Activated T-helper 1 cell treated with anti-CD3 and anti-CD28 coated beads, Interleukin-12 subunit alpha, Interleukin-12 subunit beta, Interleukin-2, Interleukin-4 antibody, amounts not matched to agents 30 ng/mL and 10 ng/mL and 1 ng/mL, durations not matched to agents 14 hours and 24 hours and 36 hours (primary cell): Measurements from ENCODE around the gene PRR29. TPM values are rescaled to one million over a fixed set of nuclear protein-coding genes. Genes with fewer than 3 reads are reported as not detected.
"Not testable (repeated sequence)": the region's sequence is repeated elsewhere in the genome, so short reads cannot be mapped to it uniquely, and the experiment has no call there.

ENCODE experiments used
- DNase-seq: peaks from one replicate; pipeline ENCODE4 v3.0.0; 2021; ENCODE audit warnings: low spot score
- H3K27ac Mint-ChIP-seq: one replicate; pipeline ENCODE4 v1.8.0; 2021; ENCODE audit warnings: mild to moderate bottlenecking, mixed read lengths
- H3K27me3 Mint-ChIP-seq: one replicate; pipeline ENCODE4 v1.8.0; 2022; ENCODE audit warnings: mild to moderate bottlenecking, moderate library complexity, mixed read lengths; ENCODE audit not compliant: insufficient read depth
- H3K36me3 Mint-ChIP-seq: one replicate; pipeline ENCODE4 v1.8.0; 2021; ENCODE audit warnings: low read depth, mixed read lengths
- H3K4me1 Mint-ChIP-seq: one replicate; pipeline ENCODE4 v1.8.0; 2021; ENCODE audit warnings: low read depth, mixed read lengths
- H3K4me3 Mint-ChIP-seq: one replicate; pipeline ENCODE4 v1.8.0; 2021; ENCODE audit warnings: mild to moderate bottlenecking, moderate library complexity, mixed read lengths
- H3K9me3 Mint-ChIP-seq: one replicate; pipeline ENCODE4 v1.8.0; 2021; ENCODE audit warnings: mixed read lengths
- intact Hi-C: fragments of 100-400 bp; cut with micrococcal nuclease; formaldehyde crosslinking; loops from one replicate; pipeline ENCODE4 v1.15.1; 2024
- total RNA-seq: library from RNA; stranded (reverse); gene quantifications from 2 replicates; pipeline ENCODE4 v1.2.3, GENCODE V29; 2022

PRR29 gene
- total RNA-seq, 1 donor from 2014 or later, result 0.91 TPM

DNA sequence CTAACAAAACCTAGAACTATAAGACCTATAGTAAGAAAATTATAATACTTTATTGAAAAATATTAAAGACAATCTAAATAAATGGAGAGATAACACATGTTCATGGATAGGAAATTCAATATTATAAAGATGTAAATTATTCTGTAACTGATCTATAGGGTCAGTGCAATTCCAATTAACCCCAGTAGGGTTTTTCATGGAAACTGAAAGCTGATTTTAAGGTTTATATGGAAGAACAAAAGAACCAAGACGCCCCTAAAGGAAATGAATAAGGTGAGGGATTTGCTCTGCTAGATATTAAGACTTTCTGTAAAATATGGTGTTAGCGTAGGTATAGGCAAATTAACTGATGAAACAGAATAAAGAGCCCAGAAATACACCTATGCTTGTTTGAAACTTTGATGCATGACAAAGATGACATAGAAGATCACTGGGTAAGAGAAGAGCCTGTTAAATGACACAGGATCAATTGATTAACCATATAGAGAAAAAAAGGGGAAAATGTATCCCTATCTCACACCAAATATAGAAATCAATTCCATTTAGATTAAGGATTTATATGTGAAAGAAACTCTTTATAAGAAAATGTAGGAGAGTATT, 19.3 kb downstream of the PRR29 start:
- DNase-seq, result no peak
- Mint-ChIP-seq H3K27me3 (no peaks in the 10 kb centered on the region), H3K36me3 (peaks cover 5% of the 10 kb centered on the region), H3K9me3 (no peaks in the 10 kb centered on the region), H3K27ac (peak overlapping the region; percentile 76), H3K4me3 (peak overlapping the region; percentile 80), H3K4me1 (peaks cover 84% of the 10 kb centered on the region)
- intact Hi-C loops, result loop anchor here (2.0 kb wide), 1 partner anchor 49 kb away; no protein-coding TSS in a partner anchor

DNA sequence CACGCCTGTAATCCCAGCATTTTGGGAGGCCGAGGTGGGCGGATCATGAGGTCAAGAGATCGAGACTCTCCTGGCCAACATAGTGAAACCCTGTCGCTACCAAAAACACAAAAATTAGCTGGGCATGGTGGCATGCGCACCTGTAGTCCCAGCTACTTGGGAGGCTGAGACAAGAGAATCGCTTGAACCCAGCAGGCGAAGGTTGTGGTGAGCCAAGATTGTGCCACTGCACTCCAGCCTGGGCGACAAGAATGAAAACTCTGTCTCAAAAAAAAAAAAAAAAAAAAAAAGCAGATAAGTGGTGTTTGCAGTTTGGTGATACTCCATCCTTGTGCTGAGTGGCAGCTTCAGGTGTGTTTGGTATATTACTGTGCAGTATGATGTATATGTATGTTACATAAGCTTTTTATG, 21.4 kb downstream of the PRR29 start:
- H3K36me3 Mint-ChIP-seq, result peaks cover 13% of the 10 kb centered on the region
- H3K4me1 Mint-ChIP-seq, result peaks cover 91% of the 10 kb centered on the region
- H3K27me3 Mint-ChIP-seq, DNase-seq, H3K9me3 Mint-ChIP-seq, intact Hi-C loops: not testable (repeated sequence)
- H3K4me3 Mint-ChIP-seq, result peak overlapping the region; percentile 97
- H3K27ac Mint-ChIP-seq, result peak overlapping the region; percentile 100

DNA sequence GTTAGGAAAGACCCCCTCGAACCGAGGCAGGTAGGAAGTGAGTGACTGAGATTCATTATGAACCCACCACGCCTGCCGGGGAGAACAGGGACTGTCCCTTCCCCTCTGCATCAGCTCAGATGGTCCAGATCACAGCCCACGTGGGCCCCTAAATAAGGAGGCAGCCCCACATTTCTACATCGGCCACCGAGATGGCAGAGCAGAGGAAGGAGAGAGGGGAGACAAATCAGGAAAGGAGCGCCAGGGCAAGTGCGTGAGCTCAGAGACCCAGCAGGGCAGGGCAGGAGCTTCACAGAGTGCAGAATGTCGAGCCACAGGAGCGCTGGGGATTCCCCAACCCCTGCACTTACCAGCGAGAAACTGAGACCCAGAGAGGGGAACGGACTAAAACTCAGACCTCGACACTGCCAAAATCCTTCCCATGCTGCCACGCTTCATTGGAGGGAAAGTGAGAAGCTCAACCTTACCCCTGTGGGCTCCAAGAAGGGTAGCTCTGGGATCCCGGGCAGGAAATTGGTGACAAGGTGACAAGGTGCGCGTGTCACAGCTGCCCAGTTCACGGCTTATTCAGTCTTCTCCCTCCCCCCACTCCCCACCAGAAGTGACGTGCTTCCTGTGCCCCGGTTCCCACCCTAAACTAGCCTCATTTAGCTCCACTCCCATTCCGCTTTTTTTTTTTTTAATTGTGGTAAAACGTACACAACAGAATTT, 22.1 kb downstream of the PRR29 start, which contains the start of gene ICAM2:
ICAM2 (minus strand) TSS at position 578 of the 711 bp plus-strand sequence. CDS start 13,942 bp downstream, outside the sequence.
- peak; percentile 84 for DNase-seq
- intact Hi-C loops, result loop anchor here (1.0 to 10.0 kb wide), 4 partner anchors 22 to 765 kb away; partner anchors contain the start of genes POLG2, PRR29 and TEX2
- Mint-ChIP-seq H3K4me3 (peak within 1 kb of the TSS; percentile 97), H3K9me3 (no peaks in the 10 kb centered on the region), H3K4me1 (peaks cover 91% of the 10 kb centered on the region), H3K27ac (peak within 1 kb of the TSS; percentile 100), H3K27me3 (no peaks in the 10 kb centered on the region), H3K36me3 (peaks cover 13% of the 10 kb centered on the region)

DNA sequence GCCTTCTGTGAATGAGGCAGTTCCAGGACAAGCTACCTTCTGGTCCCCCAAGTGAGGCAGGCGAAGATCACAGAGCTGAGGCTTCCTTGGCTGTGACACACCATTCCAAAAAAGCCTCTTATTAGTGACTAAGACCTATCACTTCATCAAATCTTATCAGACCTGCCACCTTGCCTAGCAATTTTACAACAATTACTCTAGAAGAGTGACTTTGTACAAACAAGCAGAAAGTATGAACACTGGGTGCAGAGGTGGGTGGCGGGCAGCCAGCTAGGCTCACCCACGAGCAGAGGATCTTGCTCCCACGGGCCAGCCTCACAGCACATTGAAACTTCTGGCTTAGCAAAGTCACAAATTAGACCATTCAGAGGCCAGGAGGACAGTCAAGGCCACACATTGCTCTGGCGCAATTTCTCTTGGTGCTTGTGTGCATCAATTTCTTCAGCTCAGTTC, 24.5 kb downstream of the PRR29 start:
- Mint-ChIP-seq H3K4me3 (peak overlapping the region; percentile 69), H3K4me1 (peaks cover 83% of the 10 kb centered on the region), H3K36me3 (peaks cover 13% of the 10 kb centered on the region), H3K9me3 (no peaks in the 10 kb centered on the region), H3K27me3 (no peaks in the 10 kb centered on the region), H3K27ac (peak overlapping the region; percentile 86)
- intact Hi-C loops, result loop anchor here (10.0 kb wide), 3 partner anchors 242 to 762 kb away; partner anchors contain the start of genes POLG2 and TEX2
- no peak for DNase-seq

DNA sequence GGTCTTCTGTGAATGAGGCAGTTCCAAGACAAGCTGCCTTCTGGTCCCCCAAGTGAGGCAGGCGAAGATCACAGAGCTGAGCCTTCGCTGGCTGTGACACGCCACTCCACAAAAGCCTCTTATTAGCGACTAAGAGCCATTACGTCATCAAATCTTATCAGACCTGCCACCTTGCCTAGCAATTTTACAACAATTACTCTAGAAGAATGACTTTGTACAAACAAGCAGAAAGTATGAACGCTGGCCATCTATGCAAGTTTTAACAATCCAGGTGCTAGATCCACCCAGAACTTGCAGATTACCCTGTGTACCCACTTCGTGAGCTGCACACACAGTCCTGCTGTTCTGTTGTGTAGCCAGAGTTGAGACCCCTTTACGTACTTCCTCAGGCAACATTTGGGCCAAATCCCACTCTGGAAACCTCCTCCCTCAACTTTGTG, 26.1 kb downstream of the PRR29 start:
- Mint-ChIP-seq H3K4me3 (no peak overlapping the region), H3K27ac (peak overlapping the region; percentile 88), H3K9me3 (no peaks in the 10 kb centered on the region), H3K27me3 (no peaks in the 10 kb centered on the region), H3K36me3 (peaks cover 10% of the 10 kb centered on the region), H3K4me1 (peaks cover 84% of the 10 kb centered on the region)
- DNase-seq, result no peak
- intact Hi-C loops, result loop anchor here (2.0 to 10.0 kb wide), 5 partner anchors 39 to 761 kb away; partner anchors contain the start of genes POLG2 and TEX2

DNA sequence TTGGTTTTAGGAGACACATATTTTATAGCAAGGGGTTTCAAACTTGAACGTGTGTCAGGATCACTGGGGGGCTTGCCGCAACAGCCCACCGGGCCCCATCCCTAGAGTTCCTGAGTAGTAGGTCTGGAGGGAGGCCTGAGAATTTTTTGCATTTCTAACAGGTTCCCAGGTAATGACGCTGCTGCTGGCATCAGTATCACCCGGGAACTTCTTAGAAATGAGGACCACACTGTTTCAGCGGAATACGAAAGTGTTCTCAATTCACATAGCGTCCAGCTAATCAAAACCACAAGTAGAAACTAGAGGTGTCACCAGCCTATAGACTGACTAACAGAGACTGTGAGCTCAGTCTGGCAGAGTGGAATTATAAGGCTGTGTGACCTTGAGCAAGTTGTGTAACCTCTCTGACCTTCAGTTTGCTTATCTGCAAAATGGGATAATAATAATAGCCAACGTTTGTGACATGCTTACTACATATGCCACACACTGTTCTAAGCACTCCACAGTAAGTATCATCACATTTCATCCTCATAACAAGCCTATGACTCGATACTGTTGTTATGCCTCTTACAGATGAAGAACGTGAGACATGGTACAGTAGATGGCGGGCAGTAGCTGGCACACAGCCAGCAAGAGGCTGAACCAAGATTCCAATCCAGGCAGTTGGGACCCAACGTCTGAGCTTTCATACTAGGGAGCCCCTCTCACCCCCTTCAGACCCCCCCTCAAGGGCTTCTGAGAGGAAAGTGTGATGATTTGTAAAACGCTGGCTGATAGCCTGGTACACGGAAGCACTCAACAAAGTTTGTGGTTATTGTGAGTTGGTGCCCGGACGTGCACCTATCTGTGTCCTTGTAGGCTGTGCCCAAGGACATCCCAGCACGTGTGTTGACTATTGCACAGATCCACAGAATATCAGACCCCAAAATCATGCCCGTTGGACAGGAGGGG, 26.9 kb downstream of the PRR29 start:
- Mint-ChIP-seq H3K4me1 (peaks cover 78% of the 10 kb centered on the region), H3K9me3 (no peaks in the 10 kb centered on the region), H3K27me3 (no peaks in the 10 kb centered on the region), H3K4me3 (peak overlapping the region; percentile 80), H3K27ac (peak overlapping the region; percentile 88), H3K36me3 (peaks cover 12% of the 10 kb centered on the region)
- intact Hi-C loops, result loop anchor here (1.0 to 10.0 kb wide), 11 partner anchors 9 to 760 kb away; partner anchors contain the start of genes CD79B, POLG2 and TEX2
- DNase-seq, result no peak

DNA sequence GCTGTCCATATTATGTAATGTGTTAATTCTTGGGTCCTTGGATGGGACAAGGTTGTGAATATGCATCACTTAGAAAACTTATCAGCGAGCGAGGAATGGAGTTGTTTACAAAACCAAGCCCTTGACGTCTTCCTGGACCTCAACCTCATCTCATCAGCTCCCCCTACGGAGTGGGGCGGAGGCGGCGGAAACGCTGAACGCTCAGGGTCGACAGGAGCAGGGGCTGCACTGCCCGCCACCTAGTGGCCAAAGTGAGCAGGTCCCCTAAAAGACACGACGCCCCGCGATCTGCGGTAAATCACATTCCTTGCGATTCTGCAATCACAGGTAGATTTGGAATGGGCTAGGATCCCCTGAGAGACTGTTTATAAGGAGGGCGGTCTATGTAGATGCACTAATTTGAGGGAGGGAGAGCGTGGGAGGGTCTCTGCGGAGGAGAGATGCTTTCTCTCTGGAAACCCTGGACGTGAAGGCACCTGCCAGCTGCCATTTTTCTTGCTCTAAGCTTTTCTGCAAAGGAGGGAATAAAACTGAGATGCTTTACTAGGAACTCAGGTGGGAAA, 27.7 kb downstream of the PRR29 start:
- H3K36me3 Mint-ChIP-seq, result peaks cover 12% of the 10 kb centered on the region
- H3K27me3 Mint-ChIP-seq, result no peaks in the 10 kb centered on the region
- intact Hi-C loops, result loop anchor here (1.0 to 10.0 kb wide), 11 partner anchors 10 to 759 kb away; partner anchors contain the start of genes CD79B, POLG2 and TEX2
- H3K9me3 Mint-ChIP-seq, result no peaks in the 10 kb centered on the region
- H3K4me3 Mint-ChIP-seq, result peak overlapping the region; percentile 80
- peaks cover 70% of the 10 kb centered on the region for H3K4me1 Mint-ChIP-seq
- peak; percentile 85 for DNase-seq
- peak overlapping the region; percentile 88 for H3K27ac Mint-ChIP-seq

DNA sequence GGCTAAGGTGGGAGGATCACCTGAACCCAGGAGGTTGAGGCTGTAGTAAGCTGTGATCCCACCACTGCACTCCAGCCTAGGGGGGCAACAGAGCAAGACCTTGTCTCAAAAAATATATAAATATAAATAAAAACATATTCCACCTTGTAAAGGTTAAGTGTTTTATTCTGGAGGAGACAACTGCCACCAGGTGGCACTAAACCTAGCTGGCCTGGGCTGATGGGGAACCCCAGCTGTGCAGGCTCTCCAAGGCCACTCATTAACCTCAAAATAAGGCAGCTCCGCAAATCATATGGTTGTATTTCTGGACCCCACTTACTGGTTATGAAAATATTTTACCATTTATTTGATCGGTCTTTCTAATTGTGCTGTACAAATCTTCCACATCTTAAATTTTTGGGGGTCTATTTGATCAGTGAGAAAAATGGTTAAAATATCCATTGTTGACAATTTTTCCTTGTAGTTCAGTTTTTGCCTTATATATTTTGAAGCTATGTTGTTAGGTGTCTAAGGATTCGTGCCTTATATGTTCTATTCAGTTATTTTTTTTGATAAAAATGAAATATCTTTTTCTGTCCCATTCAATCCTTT, 30.8 kb downstream of the PRR29 start:
- intact Hi-C loops, result loop anchor here (1.0 to 10.0 kb wide), 9 partner anchors 33 to 756 kb away; partner anchors contain the start of genes CD79B, POLG2 and TEX2
- no peak overlapping the region for H3K27ac Mint-ChIP-seq
- peak; percentile 59 for DNase-seq
- peaks cover 14% of the 10 kb centered on the region for H3K36me3 Mint-ChIP-seq
- no peak overlapping the region for H3K4me3 Mint-ChIP-seq
- H3K4me1 Mint-ChIP-seq, result peaks cover 40% of the 10 kb centered on the region
- H3K27me3 Mint-ChIP-seq, result no peaks in the 10 kb centered on the region
- no peaks in the 10 kb centered on the region for H3K9me3 Mint-ChIP-seq

DNA sequence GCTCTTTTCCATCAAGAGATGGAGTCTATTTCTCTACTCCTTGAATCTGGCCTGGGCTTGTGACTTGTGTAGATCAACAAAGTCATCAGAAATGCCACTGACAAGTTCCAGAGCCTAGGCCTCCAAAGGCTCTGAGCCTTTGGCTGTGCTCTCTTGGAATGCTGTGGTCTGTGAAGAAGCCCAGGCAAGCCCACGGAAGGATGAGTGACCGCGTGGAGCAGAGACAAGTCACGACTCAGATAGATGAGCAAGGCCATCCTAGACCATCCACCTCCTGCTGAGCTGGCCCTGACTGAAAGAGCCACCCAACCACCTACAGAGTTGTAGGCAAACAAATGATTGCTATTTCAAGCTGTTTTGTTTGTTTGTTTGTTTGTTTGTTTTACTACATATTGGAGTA, 33.9 kb downstream of the PRR29 start:
- H3K27ac Mint-ChIP-seq, result no peak overlapping the region
- peaks cover 23% of the 10 kb centered on the region for H3K4me1 Mint-ChIP-seq
- H3K27me3 Mint-ChIP-seq, result no peaks in the 10 kb centered on the region
- no peaks in the 10 kb centered on the region for H3K9me3 Mint-ChIP-seq
- H3K4me3 Mint-ChIP-seq, result no peak overlapping the region
- intact Hi-C loops, result no loop called here
- DNase-seq, result no peak
- peaks cover 16% of the 10 kb centered on the region for H3K36me3 Mint-ChIP-seq

DNA sequence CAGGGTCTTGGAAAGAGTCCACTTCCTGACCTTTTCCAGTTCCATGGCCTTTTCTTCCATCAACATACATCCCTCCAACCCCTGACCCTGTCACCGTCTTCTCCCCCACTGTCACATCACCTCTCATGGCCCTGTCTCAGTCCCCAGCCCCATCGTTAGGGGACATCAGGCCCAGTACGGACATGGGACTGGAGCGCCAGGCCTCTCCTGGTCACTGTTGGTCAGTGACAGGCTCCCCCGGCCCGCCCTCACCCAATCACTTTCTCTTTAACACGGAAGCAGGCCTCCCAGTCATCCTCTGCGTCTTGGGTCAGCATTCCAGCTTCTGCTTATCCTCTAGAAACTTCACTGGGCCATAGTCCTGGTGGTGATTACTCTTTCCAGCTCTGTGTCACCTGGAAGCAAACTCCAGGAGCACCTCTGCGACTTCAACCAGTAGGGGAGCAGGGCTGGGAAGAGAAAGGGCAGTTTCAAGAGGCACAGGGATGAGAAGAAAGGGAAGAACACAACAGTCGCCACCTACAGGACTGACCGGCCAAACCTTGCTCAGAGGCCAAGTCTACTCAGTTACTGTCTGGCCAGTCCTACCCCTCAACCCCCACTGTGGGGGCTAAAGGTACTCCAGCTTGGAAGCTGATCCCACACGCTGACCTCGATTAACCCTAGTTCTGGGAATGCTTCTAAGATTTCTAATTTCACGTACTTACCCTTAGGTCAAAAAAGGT, 38.2 kb downstream of the PRR29 start:
- peaks cover 35% of the 10 kb centered on the region for H3K36me3 Mint-ChIP-seq
- no peak overlapping the region for H3K4me3 Mint-ChIP-seq
- H3K9me3 Mint-ChIP-seq, result no peaks in the 10 kb centered on the region
- intact Hi-C loops, result no loop called here
- no peaks in the 10 kb centered on the region for H3K27me3 Mint-ChIP-seq
- no peak for DNase-seq
- H3K4me1 Mint-ChIP-seq, result peaks cover 6% of the 10 kb centered on the region
- H3K27ac Mint-ChIP-seq, result no peak overlapping the region

DNA sequence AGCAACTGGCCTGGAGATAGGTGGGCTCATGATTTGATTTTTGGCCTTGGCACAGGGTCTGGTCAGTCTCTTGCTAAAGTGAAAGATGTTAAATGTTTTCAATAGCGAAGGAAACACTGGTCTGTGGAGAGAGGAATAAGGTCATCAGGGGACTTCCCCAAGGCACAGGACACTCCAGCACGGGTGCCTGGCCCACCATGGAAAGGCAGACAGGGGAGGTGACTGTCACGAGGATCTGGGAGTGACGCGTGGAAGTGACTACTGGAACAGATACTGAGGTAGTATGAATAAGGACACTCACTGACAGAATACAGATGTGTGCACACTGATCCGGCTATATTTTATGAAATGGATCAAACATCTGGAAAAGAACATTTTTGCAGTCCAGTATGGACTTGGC, 39.0 kb downstream of the PRR29 start:
- no peak for DNase-seq
- H3K9me3 Mint-ChIP-seq, result no peaks in the 10 kb centered on the region
- intact Hi-C loops, result no loop called here
- H3K4me3 Mint-ChIP-seq, result no peak overlapping the region
- no peaks in the 10 kb centered on the region for H3K27me3 Mint-ChIP-seq
- H3K27ac Mint-ChIP-seq, result no peak overlapping the region
- peaks cover 42% of the 10 kb centered on the region for H3K36me3 Mint-ChIP-seq
- peaks cover 9% of the 10 kb centered on the region for H3K4me1 Mint-ChIP-seq
